PC-3 (cell line): ENCODE results near the gene CHAD.

Experiments used
- CTCF ChIP-seq: fragments of 300-600 bp; sonication (generic); conservative IDR thresholded peaks from 2 replicates; pipeline ENCODE4 v1.5.1; 2017; ENCODE audit warnings: antibody characterized with exemption, low read depth, mild to moderate bottlenecking, low read length
- EZH2 ChIP-seq: fragments of 300-600 bp; sonication (generic); IDR thresholded peaks from one replicate; pipeline ENCODE4 v1.6.1; 2017; ENCODE audit warnings: antibody characterized with exemption, mild to moderate bottlenecking, low read length; ENCODE audit not compliant: unreplicated experiment

GRCh38 chr17:50429793-50430192 is 38.9 kb downstream of the CHAD start:
- TF ChIP-seq CTCF: no peak
- no peak for TF ChIP-seq EZH2
